Measurements from ENCODE around the gene TRPM2.

TRPM2 gene

DNA sequence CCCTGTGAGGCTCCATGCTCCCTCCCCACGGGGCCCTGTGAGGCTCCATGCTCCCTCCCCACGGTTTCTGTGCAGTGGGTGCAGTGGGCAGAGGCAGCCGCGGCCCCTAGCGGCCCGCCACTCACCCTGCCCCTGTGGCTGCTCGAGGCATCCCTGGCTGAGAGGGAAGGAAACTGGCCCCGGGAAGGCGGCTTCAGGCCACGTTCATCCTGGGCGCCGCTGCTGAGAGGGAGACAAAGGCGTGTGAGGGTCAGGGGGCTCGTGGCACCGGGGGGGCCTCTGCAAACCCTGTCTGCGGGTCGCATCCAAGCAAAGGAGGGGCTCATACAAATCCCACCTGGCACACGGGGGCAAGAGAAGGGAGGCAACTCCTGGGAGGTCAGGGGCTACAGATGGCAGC lies 22.7 kb upstream of the TRPM2 start:
- TF ChIP-seq MYC (IDR thresholded peaks at IDR 0.05; ENCODE audit: low read depth, low read length) (no peak), POLR2A (IDR thresholded peaks at IDR 0.05; ENCODE audit: extremely low read depth, insufficient read length) (no peak)
- TF ChIP-seq, protein P1, sequence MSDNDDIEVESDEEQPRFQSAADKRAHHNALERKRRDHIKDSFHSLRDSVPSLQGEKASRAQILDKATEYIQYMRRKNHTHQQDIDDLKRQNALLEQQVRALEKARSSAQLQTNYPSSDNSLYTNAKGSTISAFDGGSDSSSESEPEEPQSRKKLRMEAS (IDR thresholded peaks at IDR 0.05; ENCODE audit: low read depth, low read length), result no peak
- TF ChIP-seq, protein P2, sequence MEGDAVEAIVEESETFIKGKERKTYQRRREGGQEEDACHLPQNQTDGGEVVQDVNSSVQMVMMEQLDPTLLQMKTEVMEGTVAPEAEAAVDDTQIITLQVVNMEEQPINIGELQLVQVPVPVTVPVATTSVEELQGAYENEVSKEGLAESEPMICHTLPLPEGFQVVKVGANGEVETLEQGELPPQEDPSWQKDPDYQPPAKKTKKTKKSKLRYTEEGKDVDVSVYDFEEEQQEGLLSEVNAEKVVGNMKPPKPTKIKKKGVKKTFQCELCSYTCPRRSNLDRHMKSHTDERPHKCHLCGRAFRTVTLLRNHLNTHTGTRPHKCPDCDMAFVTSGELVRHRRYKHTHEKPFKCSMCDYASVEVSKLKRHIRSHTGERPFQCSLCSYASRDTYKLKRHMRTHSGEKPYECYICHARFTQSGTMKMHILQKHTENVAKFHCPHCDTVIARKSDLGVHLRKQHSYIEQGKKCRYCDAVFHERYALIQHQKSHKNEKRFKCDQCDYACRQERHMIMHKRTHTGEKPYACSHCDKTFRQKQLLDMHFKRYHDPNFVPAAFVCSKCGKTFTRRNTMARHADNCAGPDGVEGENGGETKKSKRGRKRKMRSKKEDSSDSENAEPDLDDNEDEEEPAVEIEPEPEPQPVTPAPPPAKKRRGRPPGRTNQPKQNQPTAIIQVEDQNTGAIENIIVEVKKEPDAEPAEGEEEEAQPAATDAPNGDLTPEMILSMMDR (IDR thresholded peaks at IDR 0.05; ENCODE audit: low read depth, low read length), result no peak
- H3K4me3 ChIP-seq (ENCODE audit: low read depth, low read length), result no peak overlapping the region
- no peak for DNase-seq (ENCODE audit: low read depth)

DNA sequence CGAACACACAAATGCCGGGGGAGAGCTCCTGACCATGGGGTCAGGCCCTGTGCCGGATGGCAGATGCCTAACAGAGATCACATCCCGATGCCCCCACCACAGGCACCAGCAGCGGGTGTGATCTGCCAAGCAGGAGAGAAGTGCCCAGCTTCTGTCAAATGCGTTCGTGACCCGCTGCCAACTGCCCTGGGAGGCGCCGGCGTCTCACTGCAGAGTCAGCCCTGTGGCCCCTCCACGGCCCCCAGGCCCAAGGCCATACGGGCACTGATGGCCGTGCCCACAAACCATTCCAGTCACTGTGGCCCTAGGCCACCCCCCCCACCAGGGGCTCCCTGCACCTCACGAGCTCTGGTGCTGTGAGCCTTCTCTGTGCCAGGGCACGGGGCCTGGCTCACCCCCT lies 22.2 kb upstream of the TRPM2 start:
- no peak for TF ChIP-seq POLR2A (IDR thresholded peaks at IDR 0.05; ENCODE audit: extremely low read depth, insufficient read length)
- no peak for TF ChIP-seq MYC (IDR thresholded peaks at IDR 0.05; ENCODE audit: low read depth, low read length)
- TF ChIP-seq, protein P2 (IDR thresholded peaks at IDR 0.05; ENCODE audit: low read depth, low read length), result no peak
- TF ChIP-seq, protein P1 (IDR thresholded peaks at IDR 0.05; ENCODE audit: low read depth, low read length), result no peak
- no peak for DNase-seq (ENCODE audit: low read depth)
- H3K4me3 ChIP-seq (ENCODE audit: low read depth, low read length), result no peak overlapping the region

DNA sequence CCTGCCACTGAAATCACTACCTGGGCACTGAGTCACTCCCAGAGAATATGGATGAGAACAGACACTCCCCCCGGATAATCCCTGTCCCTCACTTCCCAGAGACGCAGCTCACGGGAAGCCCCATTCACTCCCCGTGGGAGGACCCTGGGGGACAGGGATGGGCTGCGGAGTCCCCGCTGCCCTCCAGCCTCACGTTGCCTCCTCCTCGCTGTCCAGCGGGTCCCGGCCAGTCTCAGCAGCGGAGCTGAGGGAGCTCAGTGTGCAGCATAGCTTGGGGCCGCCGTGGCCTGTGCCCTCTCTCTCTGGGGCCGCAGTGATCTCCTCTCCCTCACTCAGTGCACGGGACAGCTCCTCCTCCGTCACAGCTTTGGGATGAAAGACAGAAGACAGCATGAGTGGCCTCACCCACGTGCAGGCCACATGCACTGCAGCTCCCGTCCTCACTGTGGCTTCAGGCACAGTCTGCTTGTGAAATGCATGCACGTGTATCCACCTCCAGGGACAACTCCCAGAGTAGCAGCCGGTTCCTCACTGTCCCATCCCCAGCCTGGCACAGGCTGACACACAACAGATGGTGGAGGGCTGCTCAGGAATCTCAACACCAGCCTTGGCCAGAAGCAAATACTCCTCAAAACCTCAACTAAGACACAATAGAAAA lies 21.6 kb upstream of the TRPM2 start:
- no peak overlapping the region for H3K4me3 ChIP-seq (ENCODE audit: low read depth, low read length)
- TF ChIP-seq, protein P2 (IDR thresholded peaks at IDR 0.05; ENCODE audit: low read depth, low read length), result no peak
- TF ChIP-seq MYC (IDR thresholded peaks at IDR 0.05; ENCODE audit: low read depth, low read length), result no peak
- TF ChIP-seq POLR2A (IDR thresholded peaks at IDR 0.05; ENCODE audit: extremely low read depth, insufficient read length), result no peak
- TF ChIP-seq, protein P1 (IDR thresholded peaks at IDR 0.05; ENCODE audit: low read depth, low read length), result peak; percentile 69
- DNase-seq (ENCODE audit: low read depth), result peak; percentile 36

DNA sequence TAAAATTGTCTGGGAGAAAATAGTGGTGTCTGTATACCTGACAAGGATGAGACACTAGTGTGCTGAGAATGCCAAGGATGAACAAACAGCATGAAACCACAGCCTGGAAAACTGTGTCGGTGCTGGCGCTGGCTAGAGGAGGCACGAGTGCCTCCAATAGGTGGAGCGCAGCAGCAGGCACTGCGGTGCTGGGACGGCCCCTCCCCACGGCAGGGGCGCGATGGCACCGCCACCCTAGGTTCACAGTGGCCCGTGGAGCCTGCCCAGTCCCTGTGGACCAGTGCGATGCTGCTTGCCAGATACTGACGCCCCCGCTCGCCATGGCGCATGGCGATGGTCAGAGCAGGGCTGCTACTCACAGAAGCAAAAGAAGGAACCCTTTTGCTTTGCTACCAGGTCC lies 21.0 kb upstream of the TRPM2 start:
- TF ChIP-seq, protein P1 (IDR thresholded peaks at IDR 0.05; ENCODE audit: low read depth, low read length), result no peak
- no peak for TF ChIP-seq POLR2A (IDR thresholded peaks at IDR 0.05; ENCODE audit: extremely low read depth, insufficient read length)
- no peak for TF ChIP-seq MYC (IDR thresholded peaks at IDR 0.05; ENCODE audit: low read depth, low read length)
- TF ChIP-seq, protein P2 (IDR thresholded peaks at IDR 0.05; ENCODE audit: low read depth, low read length), result no peak
- no peak overlapping the region for H3K4me3 ChIP-seq (ENCODE audit: low read depth, low read length)
- DNase-seq (ENCODE audit: low read depth), result no peak

DNA sequence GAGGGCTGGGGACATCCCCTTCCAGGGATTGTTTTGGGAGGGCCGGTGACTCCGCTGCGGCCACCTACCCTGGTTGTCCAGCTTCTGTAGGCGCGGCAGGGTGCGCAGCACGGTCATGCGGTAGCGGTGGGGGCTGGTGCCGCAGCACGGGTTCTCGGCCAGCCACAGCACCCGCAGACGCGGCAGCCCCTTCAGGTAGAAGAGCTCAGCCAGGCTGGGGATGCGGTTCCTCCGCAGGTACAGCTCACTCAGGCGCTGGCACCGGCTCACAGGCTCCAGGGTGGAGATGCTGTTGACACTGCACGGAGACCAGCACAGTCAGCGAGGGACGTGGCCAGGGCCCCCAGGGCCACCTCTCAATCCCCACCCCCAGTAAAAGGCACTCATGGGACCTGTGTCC lies 20.5 kb upstream of the TRPM2 start:
- no peak overlapping the region for H3K4me3 ChIP-seq (ENCODE audit: low read depth, low read length)
- no peak for DNase-seq (ENCODE audit: low read depth)
- TF ChIP-seq, protein P2 (IDR thresholded peaks at IDR 0.05; ENCODE audit: low read depth, low read length), result no peak
- TF ChIP-seq MYC (IDR thresholded peaks at IDR 0.05; ENCODE audit: low read depth, low read length) (no peak), POLR2A (IDR thresholded peaks at IDR 0.05; ENCODE audit: extremely low read depth, insufficient read length) (no peak)
- TF ChIP-seq, protein P1 (IDR thresholded peaks at IDR 0.05; ENCODE audit: low read depth, low read length), result no peak

Measured in NB4 (cell line).